ENCODE measurements around the gene BCAM.

The BCAM gene

DNA sequence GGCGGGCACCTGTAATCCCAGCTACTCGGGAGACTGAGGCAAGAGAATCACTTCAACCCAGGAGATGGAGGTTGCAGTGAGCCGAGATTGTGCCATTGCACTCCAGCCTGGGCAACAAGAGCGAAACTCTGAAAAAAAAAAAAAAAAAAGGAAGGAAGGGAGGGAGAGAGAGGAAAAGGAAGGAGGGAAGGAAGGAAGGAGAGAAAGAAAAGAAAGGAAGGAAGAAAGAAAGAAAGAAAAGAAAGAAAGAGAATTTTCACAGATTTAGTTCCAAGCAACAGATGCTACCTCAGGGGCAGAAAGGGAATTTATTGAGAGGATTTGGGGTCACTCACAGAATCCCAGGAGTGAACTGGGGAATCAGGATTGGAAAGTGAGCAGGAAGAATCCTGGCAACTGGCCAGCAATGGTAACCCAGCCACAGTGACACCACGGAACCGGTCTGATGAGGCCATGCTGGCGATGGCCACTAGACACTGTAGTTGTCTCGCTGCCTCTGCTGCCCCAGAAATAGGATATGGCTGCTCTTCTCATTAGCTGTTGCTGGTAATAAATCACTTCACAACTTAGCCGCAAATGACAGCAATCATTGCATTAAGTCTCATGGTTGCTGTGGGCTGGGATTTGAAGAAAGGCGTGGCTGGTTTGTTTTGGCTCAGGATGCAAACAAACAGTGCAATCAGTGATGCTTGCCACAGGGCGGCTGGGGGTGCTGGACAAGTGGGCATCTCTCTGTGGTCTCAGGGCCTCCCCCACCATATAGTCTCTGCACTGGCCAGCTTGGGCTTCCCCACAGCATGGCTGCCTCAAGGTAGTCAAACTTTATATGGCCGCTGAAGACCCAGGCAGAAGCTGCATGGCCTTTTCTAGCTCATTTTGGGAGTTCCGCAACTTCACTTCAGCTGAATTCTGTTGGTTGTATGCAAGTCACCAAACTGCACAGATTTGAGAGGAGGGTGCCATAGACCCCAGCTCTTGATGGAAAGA is 5.2 kb upstream of the BCAM start:
- no peak for TF ChIP-seq ZNF274 (IDR thresholded peaks at IDR 0.05; ENCODE audit: low read depth, low read length)
- H3K4me3 ChIP-seq (ENCODE audit: low read length): no peak overlapping the region

- H3K4me3 ChIP-seq (ENCODE audit: low read length): no peak overlapping the region
- TF ChIP-seq ZNF274 (IDR thresholded peaks at IDR 0.05; ENCODE audit: low read depth, low read length): no peak
Measured at GRCh38 chr19:44806291-44806690, 2.6 kb upstream of the BCAM start.

DNA sequence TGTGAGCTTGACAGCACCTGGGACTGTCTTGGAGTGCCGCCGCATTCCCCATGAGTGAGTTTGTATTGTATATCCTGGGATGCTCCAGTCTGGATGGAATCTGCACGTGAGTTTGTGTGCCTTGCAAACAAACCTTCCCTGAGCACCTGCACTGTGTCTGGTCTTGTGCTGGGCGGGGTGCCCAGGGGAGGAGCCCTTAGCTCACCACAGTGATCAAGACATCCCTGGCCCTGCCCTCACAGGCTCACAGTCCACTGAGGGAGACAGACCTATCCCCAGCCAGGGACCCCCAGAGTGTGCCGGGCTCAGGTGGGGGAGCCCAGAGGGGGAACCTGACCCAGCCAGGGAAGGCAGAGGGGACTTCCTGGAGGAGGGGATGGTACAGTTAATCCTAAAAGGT is 1.7 kb upstream of the BCAM start:
- no peak for TF ChIP-seq ZNF274 (IDR thresholded peaks at IDR 0.05; ENCODE audit: low read depth, low read length)
- no peak overlapping the region for H3K4me3 ChIP-seq (ENCODE audit: low read length)

DNA sequence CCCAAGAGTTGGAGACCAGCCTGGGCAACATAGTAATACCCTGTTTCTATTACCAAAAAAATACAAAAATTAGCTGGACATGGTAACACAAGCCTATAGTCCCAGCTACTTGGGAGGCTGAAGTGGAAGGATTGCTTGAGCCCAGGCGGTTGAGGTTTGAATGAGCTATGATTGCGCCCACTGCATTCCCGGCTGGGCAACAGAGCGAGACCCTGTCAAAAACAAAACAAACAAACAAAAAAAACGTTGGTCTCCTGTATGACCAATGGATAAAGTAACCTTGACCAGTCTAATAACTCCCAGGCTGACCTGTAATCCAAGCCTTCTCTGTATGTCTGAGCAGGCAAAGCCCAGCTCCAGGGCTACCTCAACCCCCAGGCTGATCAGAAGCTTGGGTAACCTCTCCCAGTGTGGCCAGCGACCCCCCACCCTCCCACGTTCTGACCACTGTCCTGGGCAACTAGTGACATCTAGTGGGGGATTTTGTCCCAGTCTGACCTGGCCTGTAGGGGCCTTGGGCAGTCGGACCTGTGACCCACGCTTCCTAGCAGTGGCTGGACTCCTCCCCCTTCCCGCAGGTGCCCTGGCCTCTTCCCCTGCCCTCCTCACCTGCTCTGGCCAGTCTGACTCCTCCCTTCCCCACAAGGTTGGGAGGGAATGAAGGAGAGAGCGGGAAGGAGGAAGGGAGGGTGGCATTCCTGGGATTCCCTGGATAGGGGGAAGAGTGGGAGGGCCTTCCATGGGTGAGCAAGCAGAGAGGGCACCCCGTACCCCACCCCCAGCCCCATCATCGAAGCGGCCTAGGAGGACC is 1.0 kb upstream of the BCAM start:
- TF ChIP-seq ZNF274 (IDR thresholded peaks at IDR 0.05; ENCODE audit: low read depth, low read length): no peak
- no peak overlapping the region for H3K4me3 ChIP-seq (ENCODE audit: low read length)

DNA sequence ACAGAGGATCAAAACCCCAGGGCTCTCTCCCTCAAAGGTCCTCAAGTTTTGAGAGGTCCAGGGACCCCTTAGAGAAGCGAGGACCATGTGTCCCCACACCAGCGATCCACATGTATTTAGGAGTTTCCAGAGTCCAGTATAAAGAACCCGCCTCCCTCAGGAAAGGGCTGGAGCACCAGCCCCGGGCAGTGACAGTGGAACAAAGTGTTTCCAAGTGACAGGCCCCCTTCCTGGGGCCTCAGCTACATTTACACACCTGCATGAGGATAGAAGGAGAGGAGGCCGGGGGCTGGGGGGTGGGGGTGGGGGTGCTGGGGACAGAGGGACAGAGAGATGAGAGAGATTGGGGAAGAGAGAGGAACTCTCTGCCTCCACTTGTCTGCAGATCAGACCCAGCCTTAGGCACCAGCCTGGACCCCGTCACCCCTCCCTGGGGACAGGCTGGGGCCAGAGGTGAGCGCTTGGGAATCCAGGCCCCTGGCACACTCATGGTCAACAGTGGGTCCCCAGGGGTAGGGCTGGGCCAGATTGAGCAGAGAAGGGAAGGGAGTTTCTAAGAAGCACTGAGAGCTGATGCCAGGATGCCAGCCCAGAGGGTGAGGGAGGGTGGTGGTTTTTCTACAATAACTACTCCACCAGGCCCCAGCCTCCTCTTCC is 802 bp downstream of the BCAM start:
- H3K4me3 ChIP-seq (ENCODE audit: low read length): no peak overlapping the region
- no peak for TF ChIP-seq ZNF274 (IDR thresholded peaks at IDR 0.05; ENCODE audit: low read depth, low read length)

GRCh38 chr19:44810234-44811121 is 1.6 kb downstream of the BCAM start:
- TF ChIP-seq ZNF274 (IDR thresholded peaks at IDR 0.05; ENCODE audit: low read depth, low read length): no peak
- no peak overlapping the region for H3K4me3 ChIP-seq (ENCODE audit: low read length)

GRCh38 chr19:44811122-44811419 is 2.2 kb downstream of the BCAM start:
- no peak overlapping the region for H3K4me3 ChIP-seq (ENCODE audit: low read length)
- TF ChIP-seq ZNF274 (IDR thresholded peaks at IDR 0.05; ENCODE audit: low read depth, low read length): no peak

- no peak for TF ChIP-seq ZNF274 (IDR thresholded peaks at IDR 0.05; ENCODE audit: low read depth, low read length)
- no peak overlapping the region for H3K4me3 ChIP-seq (ENCODE audit: low read length)
Measured at GRCh38 chr19:44812142-44812718, 3.3 kb downstream of the BCAM start.

DNA sequence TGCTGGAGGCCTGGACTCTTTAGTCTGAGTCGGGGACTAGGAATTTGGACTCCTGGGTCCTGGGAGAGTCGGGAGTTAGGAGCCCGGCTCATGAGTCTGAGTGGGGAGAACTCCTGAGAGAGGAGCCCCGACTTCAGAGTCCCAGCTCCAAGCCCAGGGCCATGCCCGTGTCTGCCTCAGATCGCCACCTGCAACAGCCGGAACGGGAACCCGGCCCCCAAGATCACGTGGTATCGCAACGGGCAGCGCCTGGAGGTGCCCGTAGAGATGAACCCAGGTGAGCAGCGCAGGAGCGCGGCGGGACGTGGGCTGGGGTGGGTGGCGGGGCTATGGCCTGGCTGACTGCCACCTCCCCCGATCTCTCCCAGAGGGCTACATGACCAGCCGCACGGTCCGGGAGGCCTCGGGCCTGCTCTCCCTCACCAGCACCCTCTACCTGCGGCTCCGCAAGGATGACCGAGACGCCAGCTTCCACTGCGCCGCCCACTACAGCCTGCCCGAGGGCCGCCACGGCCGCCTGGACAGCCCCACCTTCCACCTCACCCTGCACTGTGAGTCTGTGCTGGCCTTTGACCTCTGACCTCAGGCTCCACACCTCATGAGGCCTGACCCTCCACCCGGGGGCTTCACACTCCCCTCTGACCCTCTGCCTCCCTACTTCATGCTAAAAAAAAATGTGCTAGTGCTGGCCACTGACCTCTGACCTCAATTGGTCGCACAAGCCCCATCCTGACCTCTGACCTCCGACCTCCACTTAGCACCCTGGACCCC is 4.4 kb downstream of the BCAM start:
- no peak for TF ChIP-seq ZNF274 (IDR thresholded peaks at IDR 0.05; ENCODE audit: low read depth, low read length)
- H3K4me3 ChIP-seq (ENCODE audit: low read length): no peak overlapping the region

- no peak for TF ChIP-seq ZNF274 (IDR thresholded peaks at IDR 0.05; ENCODE audit: low read depth, low read length)
- H3K4me3 ChIP-seq (ENCODE audit: low read length): no peak overlapping the region
Measured at GRCh38 chr19:44813841-44814470, 5.1 kb downstream of the BCAM start.

DNA sequence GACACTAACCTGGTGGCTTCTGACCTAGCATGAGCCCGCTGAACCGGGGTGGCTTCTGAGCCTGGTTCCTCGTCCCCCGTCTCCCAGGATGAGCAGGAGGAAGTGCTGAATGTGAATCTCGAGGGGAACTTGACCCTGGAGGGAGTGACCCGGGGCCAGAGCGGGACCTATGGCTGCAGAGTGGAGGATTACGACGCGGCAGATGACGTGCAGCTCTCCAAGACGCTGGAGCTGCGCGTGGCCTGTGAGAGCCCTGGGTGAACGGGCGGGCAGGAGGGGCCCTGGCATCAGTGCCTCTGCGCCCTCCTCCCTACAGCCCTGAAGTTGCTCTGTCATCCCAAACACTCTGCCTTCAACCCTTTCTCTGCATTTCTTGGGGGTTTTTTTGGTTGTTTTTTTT is 5.6 kb downstream of the BCAM start:
- H3K4me3 ChIP-seq (ENCODE audit: low read length): no peak overlapping the region
- no peak for TF ChIP-seq ZNF274 (IDR thresholded peaks at IDR 0.05; ENCODE audit: low read depth, low read length)

GRCh38 chr19:44816301-44816700 is 7.4 kb downstream of the BCAM start:
- TF ChIP-seq ZNF274 (IDR thresholded peaks at IDR 0.05; ENCODE audit: low read depth, low read length): no peak
- H3K4me3 ChIP-seq (ENCODE audit: low read length): no peak overlapping the region
